Ishikawa (cell line): ENCODE data around the gene SLC25A48.

Experiments used
- RAD21 ChIP-seq: IDR thresholded peaks from 2 replicates; pipeline ENCODE4 v1.6.1; 2012; ENCODE audit warnings: low read depth
- REST ChIP-seq: IDR thresholded peaks from 2 replicates; pipeline ENCODE4 v1.6.1; 2012; ENCODE audit warnings: low read depth, mild to moderate bottlenecking
- YY1 ChIP-seq: IDR thresholded peaks from 2 replicates; pipeline ENCODE4 v1.6.1; 2012; ENCODE audit warnings: low read depth

- TF ChIP-seq REST, result no peak
- no peak for TF ChIP-seq RAD21
- no peak for TF ChIP-seq YY1
Measured at GRCh38 chr5:135813758-135814157, 20.7 kb upstream of the SLC25A48 start.
